ENCODE results near the gene KPRP.

The KPRP gene

DNA sequence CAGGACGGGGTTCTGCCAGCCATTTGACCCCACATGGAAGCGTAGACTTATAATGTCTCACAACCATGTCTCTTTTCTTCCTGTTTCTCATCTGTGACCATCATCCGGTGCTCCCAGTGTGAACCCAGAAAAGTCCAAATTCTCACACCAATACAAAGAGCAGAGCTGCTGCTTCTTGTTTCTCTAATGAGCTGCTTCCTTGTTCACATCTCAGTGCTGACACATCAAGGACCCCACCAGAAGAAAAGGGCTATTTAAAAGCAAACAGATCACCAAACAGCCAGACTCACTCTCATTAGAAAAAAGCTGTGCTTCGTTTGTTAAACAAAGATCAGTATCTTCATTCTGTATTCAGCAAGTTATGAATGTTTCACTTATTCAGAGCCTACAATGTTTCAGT lies 37.9 kb downstream of the KPRP start:
- Histone ChIP-seq H3K27me3 (ENCODE audit: insufficient read depth, low read length) (no peaks in the 10 kb centered on the region), H3K4me1 (ENCODE audit: insufficient read depth, low read length) (no peaks in the 10 kb centered on the region), H3K36me3 (ENCODE audit: insufficient read depth, low read length) (no peaks in the 10 kb centered on the region), H2AFZ (ENCODE audit: low read depth, low read length) (no peak overlapping the region), H3K4me3 (ENCODE audit: low read length) (no peak overlapping the region), H3K9me3 (ENCODE audit: low read length) (no peaks in the 10 kb centered on the region)

DNA sequence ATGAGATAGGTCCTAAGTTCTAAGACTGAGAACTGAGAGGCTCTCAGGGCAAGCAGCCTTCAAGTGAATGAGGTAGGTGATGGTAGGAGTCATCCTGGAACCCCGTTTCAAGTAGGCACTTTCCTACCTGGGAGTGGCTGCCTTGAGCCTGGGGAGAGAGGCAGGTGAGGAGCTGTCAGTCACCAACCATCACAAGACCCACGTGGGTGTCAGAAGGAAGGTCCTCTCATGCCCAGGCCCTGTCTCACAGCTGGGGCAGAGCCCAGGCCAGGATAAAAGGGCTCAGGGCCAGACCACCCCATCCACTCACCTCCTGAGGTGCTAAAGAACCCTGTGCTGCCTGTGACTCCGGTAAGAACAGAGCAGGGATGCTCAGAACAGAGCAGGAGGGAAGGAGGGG lies 38.6 kb downstream of the KPRP start, which contains the start of gene LCE1D:
TSS of gene LCE1D (plus strand) at position 301 of the 400 bp plus-strand sequence. CDS start 1,074 bp downstream, outside the sequence.
- no peak within 1 kb of the TSS for H3K4me3 ChIP-seq (ENCODE audit: low read length)

DNA sequence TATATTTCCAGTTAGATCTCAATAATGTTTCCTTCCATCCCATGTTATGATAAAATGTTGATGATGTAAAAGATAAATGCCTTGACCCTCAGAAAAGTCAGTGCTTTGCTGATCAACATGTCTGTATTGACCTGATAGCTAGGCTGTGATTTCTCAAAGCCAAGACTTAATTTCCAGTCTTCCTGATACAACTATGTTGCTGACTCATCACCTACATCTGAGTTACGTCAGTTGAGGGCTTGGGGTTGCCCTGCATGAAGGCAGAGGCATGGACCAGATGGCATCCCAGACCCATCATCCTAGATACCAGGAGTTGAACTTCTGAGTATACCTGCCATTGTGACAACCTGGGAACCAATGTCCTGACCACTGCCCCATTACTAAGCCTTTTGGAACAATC lies 43.5 kb downstream of the KPRP start:
- H3K9me3 ChIP-seq (ENCODE audit: low read length): no peaks in the 10 kb centered on the region
- no peak overlapping the region for H2AFZ ChIP-seq (ENCODE audit: low read depth, low read length)
- H3K4me1 ChIP-seq (ENCODE audit: insufficient read depth, low read length): no peaks in the 10 kb centered on the region
- H3K4me3 ChIP-seq (ENCODE audit: low read length): no peak overlapping the region
- H3K27me3 ChIP-seq (ENCODE audit: insufficient read depth, low read length): no peaks in the 10 kb centered on the region
- no peaks in the 10 kb centered on the region for H3K36me3 ChIP-seq (ENCODE audit: insufficient read depth, low read length)

More for the DNA sequence above, 38.6 kb downstream of the KPRP start, which contains the start of gene LCE1D:
- Histone ChIP-seq H3K9me3 (ENCODE audit: low read length) (no peaks in the 10 kb centered on the region), H3K27me3 (ENCODE audit: insufficient read depth, low read length) (no peaks in the 10 kb centered on the region), H2AFZ (ENCODE audit: low read depth, low read length) (no peak within 1 kb of the TSS), H3K36me3 (ENCODE audit: insufficient read depth, low read length) (no peaks in the 10 kb centered on the region), H3K4me1 (ENCODE audit: insufficient read depth, low read length) (no peaks in the 10 kb centered on the region)

DNA sequence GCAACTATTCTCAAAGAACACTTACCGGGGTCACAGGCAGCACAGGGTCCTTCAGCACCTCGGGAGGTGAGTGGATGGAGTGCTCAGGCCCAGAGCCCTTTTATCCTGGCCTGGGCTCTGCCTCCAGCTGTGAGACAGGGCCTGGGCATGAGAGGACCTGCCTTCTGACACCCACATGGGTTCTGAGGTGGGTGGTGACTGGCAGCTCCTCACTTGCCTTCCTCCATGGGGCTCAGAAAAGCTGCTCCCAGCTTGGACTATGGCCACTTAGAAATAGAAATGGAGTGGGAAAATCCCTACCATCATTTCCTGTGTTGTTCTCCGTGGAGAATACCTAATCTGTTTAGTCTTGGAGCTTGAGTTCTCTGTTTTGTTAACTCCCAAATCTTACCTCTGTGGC lies 48.8 kb downstream of the KPRP start, which contains the start of gene LCE1C:
TSS of gene LCE1C (minus strand) at position 76 of the 400 bp plus-strand sequence. CDS start 1,173 bp downstream, outside the sequence.
- H2AFZ ChIP-seq (ENCODE audit: low read depth, low read length): no peak within 1 kb of the TSS
- no peaks in the 10 kb centered on the region for H3K4me1 ChIP-seq (ENCODE audit: insufficient read depth, low read length)
- no peaks in the 10 kb centered on the region for H3K36me3 ChIP-seq (ENCODE audit: insufficient read depth, low read length)
- no peaks in the 10 kb centered on the region for H3K9me3 ChIP-seq (ENCODE audit: low read length)
- H3K27me3 ChIP-seq (ENCODE audit: insufficient read depth, low read length): no peaks in the 10 kb centered on the region
- no peak within 1 kb of the TSS for H3K4me3 ChIP-seq (ENCODE audit: low read length)

DNA sequence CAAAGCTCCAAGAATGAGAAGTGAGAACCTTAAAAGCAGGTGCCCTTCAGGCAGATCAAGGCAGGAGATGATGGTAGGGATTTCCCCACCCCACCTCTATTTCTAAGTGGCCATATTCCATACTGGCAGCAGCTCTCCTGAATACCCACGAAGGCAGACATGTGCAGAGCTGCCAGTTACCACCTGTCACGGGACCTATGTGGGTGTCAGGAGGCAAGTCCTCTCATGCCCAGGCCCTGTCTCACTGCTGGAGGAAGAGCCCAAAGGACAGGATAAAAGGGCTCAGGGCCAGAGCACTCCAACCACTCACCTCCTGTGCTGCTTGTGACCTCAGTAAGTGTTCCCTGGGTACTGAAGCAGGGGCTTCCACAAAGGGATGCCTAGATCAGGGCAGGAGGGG lies 53.2 kb downstream of the KPRP start:
- Histone ChIP-seq H3K36me3 (ENCODE audit: insufficient read depth, low read length) (no peaks in the 10 kb centered on the region), H3K4me1 (ENCODE audit: insufficient read depth, low read length) (no peaks in the 10 kb centered on the region), H3K9me3 (ENCODE audit: low read length) (no peaks in the 10 kb centered on the region), H3K4me3 (ENCODE audit: low read length) (no peak overlapping the region), H2AFZ (ENCODE audit: low read depth, low read length) (no peak overlapping the region), H3K27me3 (ENCODE audit: insufficient read depth, low read length) (no peaks in the 10 kb centered on the region)

All from neuron (in vitro differentiated cells).